Neural progenitor cell (in vitro differentiated cells): ENCODE results near the gene ZNF718. TPM values are rescaled to one million over a fixed set of nuclear protein-coding genes. Genes with fewer than 3 reads are reported as not detected.

ENCODE experiments used
- DNase-seq: peaks from one replicate; pipeline ENCODE4 v3.0.0-alpha.2; 2016; ENCODE audit warnings: low spot score
- H2AFZ ChIP-seq: fragments of 200-600 bp; sonication (generic); replicated peaks from 2 replicates; pipeline ENCODE4 v1.6.1; 2016; ENCODE audit warnings: antibody characterized with exemption
- H3F3A ChIP-seq: fragments of 200-600 bp; sonication (generic); 2 replicates; pipeline ENCODE4 v1.6.1; 2016; ENCODE audit warnings: antibody characterized with exemption, low read depth
- H3K27ac ChIP-seq: fragments of 200-600 bp; sonication (generic); 2 replicates; pipeline ENCODE4 v1.5.1; 2016; ENCODE audit warnings: mild to moderate bottlenecking
- H3K27me3 ChIP-seq: fragments of 200-600 bp; sonication (generic); 2 replicates; pipeline ENCODE4 v1.6.1; 2016; ENCODE audit warnings: mild to moderate bottlenecking, moderate library complexity
- H3K36me3 ChIP-seq: fragments of 200-600 bp; sonication (generic); 2 replicates; pipeline ENCODE4 v1.5.1; 2016
- H3K4me1 ChIP-seq: fragments of 200-600 bp; sonication (generic); 2 replicates; pipeline ENCODE4 v1.6.1; 2016; ENCODE audit warnings: mixed run types
- H3K4me2 ChIP-seq: fragments of 200-600 bp; sonication (generic); 2 replicates; pipeline ENCODE4 v1.6.1; 2016
- H3K4me3 ChIP-seq: fragments of 200-600 bp; sonication (generic); 2 replicates; pipeline ENCODE4 v1.5.1; 2016
- H3K79me2 ChIP-seq: fragments of 200-600 bp; sonication (generic); 2 replicates; pipeline ENCODE4 v1.6.1; 2016; ENCODE audit warnings: low read depth
- H3K9ac ChIP-seq: fragments of 200-600 bp; sonication (generic); 2 replicates; pipeline ENCODE4 v1.6.1; 2016
- H3K9me3 ChIP-seq: fragments of 200-600 bp; sonication (generic); 2 replicates; pipeline ENCODE4 v1.5.1; 2016; ENCODE audit warnings: low read depth
- H4K20me1 ChIP-seq: fragments of 200-600 bp; sonication (generic); 2 replicates; pipeline ENCODE4 v1.6.1; 2016; ENCODE audit warnings: low read depth
- H3K27ac Mint-ChIP-seq: 3 replicates; pipeline ENCODE4 v1.8.0; 2021; ENCODE audit warnings: mixed read lengths
- H3K27me3 Mint-ChIP-seq: 2 replicates; pipeline ENCODE4 v1.8.0; 2022; ENCODE audit warnings: low read depth, mild to moderate bottlenecking, inconsistent platforms, moderate library complexity, mixed read lengths; ENCODE audit not compliant: insufficient read depth
- H3K36me3 Mint-ChIP-seq: 3 replicates; pipeline ENCODE4 v1.8.0; 2021; ENCODE audit warnings: mixed read lengths
- H3K4me1 Mint-ChIP-seq: 3 replicates; pipeline ENCODE4 v1.8.0; 2021; ENCODE audit warnings: mixed read lengths
- H3K4me3 Mint-ChIP-seq: 3 replicates; pipeline ENCODE4 v1.8.0; 2021; ENCODE audit warnings: mild to moderate bottlenecking, moderate library complexity, mixed read lengths
- H3K9me3 Mint-ChIP-seq: 3 replicates; pipeline ENCODE4 v1.8.0; 2020; ENCODE audit warnings: mixed read lengths
- EZH2 ChIP-seq: fragments of 200-600 bp; sonication (generic); IDR thresholded peaks from 2 replicates; pipeline ENCODE4 v1.6.1; 2017; ENCODE audit warnings: antibody characterized with exemption, mild to moderate bottlenecking, moderate library complexity
- EZH2phosphoT487 ChIP-seq: fragments of 200-600 bp; sonication (generic); IDR thresholded peaks from 2 replicates; pipeline ENCODE4 v1.6.1; 2017; ENCODE audit warnings: antibody characterized with exemption
- total RNA-seq: library from RNA; depleted of rRNA; stranded (reverse); fragments of >200 nt; gene quantifications from 2 replicates; pipeline ENCODE4 v1.2.3, GENCODE V29; 2015; ENCODE audit warnings: low replicate concordance
- TF ChIP-seq, protein P1 (sequence below): fragments of 200-600 bp; sonication (generic); IDR thresholded peaks from 2 replicates; pipeline ENCODE4 v1.5.1; 2017; ENCODE audit warnings: antibody characterized with exemption, mild to moderate bottlenecking

ZNF718 gene
- total RNA-seq, 1 donor from 2014 or later, result 15.4 TPM

- H3K4me2 ChIP-seq, result no peak overlapping the region
- H3K27ac Mint-ChIP-seq, result no peak overlapping the region
- H3K9ac ChIP-seq, result no peak overlapping the region
- no peak overlapping the region for H3K4me3 Mint-ChIP-seq
- peaks cover 50% of the 10 kb centered on the region for H3K9me3 Mint-ChIP-seq
- peaks cover 38% of the 10 kb centered on the region for H3K9me3 ChIP-seq
- H3K27me3 ChIP-seq, result no peaks in the 10 kb centered on the region
- no peak overlapping the region for H3K4me3 ChIP-seq
- H3K36me3 Mint-ChIP-seq, result no peaks in the 10 kb centered on the region
- peaks cover 4% of the 10 kb centered on the region for H3K36me3 ChIP-seq
- no peaks in the 10 kb centered on the region for H3K4me1 Mint-ChIP-seq
- no peaks in the 10 kb centered on the region for H3F3A ChIP-seq
- DNase-seq, result no peak
- no peak overlapping the region for H3K27ac ChIP-seq
- no peaks in the 10 kb centered on the region for H3K79me2 ChIP-seq
- TF ChIP-seq EZH2phosphoT487, result no peak
- peaks cover 3% of the 10 kb centered on the region for H3K27me3 Mint-ChIP-seq
- no peak overlapping the region for H2AFZ ChIP-seq
- no peaks in the 10 kb centered on the region for H3K4me1 ChIP-seq
- H4K20me1 ChIP-seq, result no peaks in the 10 kb centered on the region
Observed at GRCh38 chr4:98386-98785, 25.9 kb upstream of the ZNF718 start.

- no peak overlapping the region for H3K4me3 Mint-ChIP-seq
- no peaks in the 10 kb centered on the region for H3F3A ChIP-seq
- H3K9me3 ChIP-seq, result peaks cover 34% of the 10 kb centered on the region
- peaks cover 43% of the 10 kb centered on the region for H3K9me3 Mint-ChIP-seq
- no peak overlapping the region for H3K9ac ChIP-seq
- no peaks in the 10 kb centered on the region for H3K79me2 ChIP-seq
- no peak overlapping the region for H2AFZ ChIP-seq
- H3K4me2 ChIP-seq, result no peak overlapping the region
- peaks cover 4% of the 10 kb centered on the region for H3K36me3 ChIP-seq
- H3K4me1 ChIP-seq, result no peaks in the 10 kb centered on the region
- H3K27me3 ChIP-seq, result no peaks in the 10 kb centered on the region
- DNase-seq, result no peak
- H3K27ac Mint-ChIP-seq, result no peak overlapping the region
- H3K27me3 Mint-ChIP-seq, result peaks cover 5% of the 10 kb centered on the region
- H3K27ac ChIP-seq, result no peak overlapping the region
- no peak overlapping the region for H3K4me3 ChIP-seq
- no peaks in the 10 kb centered on the region for H4K20me1 ChIP-seq
- H3K4me1 Mint-ChIP-seq, result no peaks in the 10 kb centered on the region
- no peak for TF ChIP-seq EZH2phosphoT487
- TF ChIP-seq, protein P1, sequence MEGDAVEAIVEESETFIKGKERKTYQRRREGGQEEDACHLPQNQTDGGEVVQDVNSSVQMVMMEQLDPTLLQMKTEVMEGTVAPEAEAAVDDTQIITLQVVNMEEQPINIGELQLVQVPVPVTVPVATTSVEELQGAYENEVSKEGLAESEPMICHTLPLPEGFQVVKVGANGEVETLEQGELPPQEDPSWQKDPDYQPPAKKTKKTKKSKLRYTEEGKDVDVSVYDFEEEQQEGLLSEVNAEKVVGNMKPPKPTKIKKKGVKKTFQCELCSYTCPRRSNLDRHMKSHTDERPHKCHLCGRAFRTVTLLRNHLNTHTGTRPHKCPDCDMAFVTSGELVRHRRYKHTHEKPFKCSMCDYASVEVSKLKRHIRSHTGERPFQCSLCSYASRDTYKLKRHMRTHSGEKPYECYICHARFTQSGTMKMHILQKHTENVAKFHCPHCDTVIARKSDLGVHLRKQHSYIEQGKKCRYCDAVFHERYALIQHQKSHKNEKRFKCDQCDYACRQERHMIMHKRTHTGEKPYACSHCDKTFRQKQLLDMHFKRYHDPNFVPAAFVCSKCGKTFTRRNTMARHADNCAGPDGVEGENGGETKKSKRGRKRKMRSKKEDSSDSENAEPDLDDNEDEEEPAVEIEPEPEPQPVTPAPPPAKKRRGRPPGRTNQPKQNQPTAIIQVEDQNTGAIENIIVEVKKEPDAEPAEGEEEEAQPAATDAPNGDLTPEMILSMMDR, result no peak
- TF ChIP-seq EZH2, result no peak
- H3K36me3 Mint-ChIP-seq, result no peaks in the 10 kb centered on the region
Observed at GRCh38 chr4:99863-100262, 24.4 kb upstream of the ZNF718 start.

- Histone ChIP-seq H3F3A (no peaks in the 10 kb centered on the region), H3K9ac (no peak overlapping the region), H3K79me2 (no peaks in the 10 kb centered on the region), H3K36me3 (no peaks in the 10 kb centered on the region), H3K9me3 (peaks cover 8% of the 10 kb centered on the region), H3K4me3 (no peak overlapping the region), H3K4me1 (no peaks in the 10 kb centered on the region), H2AFZ (no peak overlapping the region), H3K27ac (no peak overlapping the region), H4K20me1 (no peaks in the 10 kb centered on the region), H3K4me2 (no peak overlapping the region), H3K27me3 (no peaks in the 10 kb centered on the region)
- H3K36me3 Mint-ChIP-seq, result no peaks in the 10 kb centered on the region
- peaks cover 15% of the 10 kb centered on the region for H3K27me3 Mint-ChIP-seq
- H3K4me3 Mint-ChIP-seq, result no peak overlapping the region
- H3K4me1 Mint-ChIP-seq, result no peaks in the 10 kb centered on the region
- TF ChIP-seq, protein P1, result no peak
- TF ChIP-seq EZH2 (no peak), EZH2phosphoT487 (no peak)
- no peak overlapping the region for H3K27ac Mint-ChIP-seq
- peaks cover 68% of the 10 kb centered on the region for H3K9me3 Mint-ChIP-seq
- DNase-seq, result no peak
Observed at GRCh38 chr4:107083-107443, 17.2 kb upstream of the ZNF718 start.

DNA sequence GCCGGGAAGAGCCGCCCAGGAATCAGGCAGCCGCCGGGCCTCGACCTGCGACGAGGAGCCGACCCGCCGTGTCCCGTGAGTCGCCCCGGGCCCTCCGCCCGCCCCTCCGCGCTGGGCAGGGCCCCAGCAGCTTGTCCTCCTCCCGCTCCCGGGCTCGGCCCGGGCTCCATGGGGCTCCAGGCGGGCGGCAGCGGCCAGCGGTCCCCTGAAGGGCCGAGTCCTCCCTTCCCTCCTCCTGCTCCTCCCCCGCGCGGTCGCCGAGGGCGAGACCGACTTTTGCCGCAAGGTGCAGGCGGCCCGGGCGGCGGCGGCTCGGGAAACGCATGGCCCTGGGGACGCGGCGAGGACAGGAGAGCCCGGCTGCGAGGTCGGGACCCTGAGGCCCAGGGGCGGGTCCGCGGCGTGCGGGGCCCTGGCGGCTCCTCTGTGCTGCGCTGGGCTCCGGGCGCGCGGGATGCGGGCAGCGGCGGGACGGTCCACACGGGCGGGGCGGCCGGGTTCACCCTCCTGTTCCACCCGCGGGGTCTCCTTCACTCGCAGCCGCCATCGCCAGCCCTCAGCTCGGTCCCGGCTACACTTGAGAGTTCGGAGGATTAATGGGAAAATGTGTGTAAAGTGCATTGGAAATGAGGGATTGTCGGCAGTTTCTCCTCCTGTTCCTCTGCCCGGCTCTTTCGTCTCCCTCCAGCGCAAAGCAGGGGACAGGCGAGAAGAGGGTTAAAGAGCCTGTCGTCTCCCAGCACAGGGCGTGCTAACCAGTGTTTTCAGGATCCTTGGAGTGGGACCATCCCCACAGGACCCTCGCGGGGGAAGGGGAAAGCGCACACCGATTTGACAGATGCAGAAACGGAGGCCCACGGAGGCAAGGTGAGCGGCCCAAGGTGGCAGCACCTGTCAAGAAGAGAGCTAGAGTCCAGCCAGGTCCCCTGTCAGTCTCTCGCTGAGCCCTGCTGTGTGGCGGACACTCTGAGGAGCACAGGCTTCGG lies 16.6 kb upstream of the ZNF718 start:
- no peak overlapping the region for H3K4me3 Mint-ChIP-seq
- DNase-seq, result no peak

More for the DNA sequence above, 16.6 kb upstream of the ZNF718 start:
- H3K9ac ChIP-seq, result no peak overlapping the region
- no peak overlapping the region for H3K27ac ChIP-seq
- H3K4me1 ChIP-seq, result no peaks in the 10 kb centered on the region
- Mint-ChIP-seq H3K4me1 (no peaks in the 10 kb centered on the region), H3K9me3 (peaks cover 64% of the 10 kb centered on the region), H3K36me3 (no peaks in the 10 kb centered on the region), H3K27ac (no peak overlapping the region), H3K27me3 (peaks cover 14% of the 10 kb centered on the region)
- H3K4me2 ChIP-seq, result no peak overlapping the region
- H3K9me3 ChIP-seq, result peaks cover 8% of the 10 kb centered on the region
- H3F3A ChIP-seq, result no peaks in the 10 kb centered on the region
- TF ChIP-seq, protein P1, result no peak
- TF ChIP-seq EZH2 (no peak), EZH2phosphoT487 (no peak)
- H3K4me3 ChIP-seq, result no peak overlapping the region
- no peaks in the 10 kb centered on the region for H3K27me3 ChIP-seq
- H2AFZ ChIP-seq, result no peak overlapping the region
- H4K20me1 ChIP-seq, result no peaks in the 10 kb centered on the region
- no peaks in the 10 kb centered on the region for H3K36me3 ChIP-seq
- no peaks in the 10 kb centered on the region for H3K79me2 ChIP-seq
